A549 (cell line): Measurements from ENCODE around the gene JKAMP.

ENCODE experiments used
- HMGXB4 ChIP-seq: fragments of 250-450 bp; sonication (Bioruptor Pico); IDR thresholded peaks from 2 replicates; pipeline ENCODE4 v1.5.0; 2021; ENCODE audit warnings: mild to moderate bottlenecking, moderate library complexity, borderline replicate concordance
- RFX5 ChIP-seq: fragments of 450-650 bp; IDR thresholded peaks from 2 replicates; pipeline ENCODE4 v1.7.1; 2014; ENCODE audit warnings: antibody characterized with exemption, mild to moderate bottlenecking, moderate library complexity
- TF ChIP-seq, protein P1 (sequence below): IDR thresholded peaks from 2 replicates; pipeline ENCODE4 v1.6.1; 2012; ENCODE audit warnings: low read depth, borderline replicate concordance
- TF ChIP-seq, protein P2 (sequence below): fragments of >200 bp; sonication (Bioruptor Twin); formaldehyde crosslinking; IDR thresholded peaks from 3 replicates; pipeline ENCODE4 v1.5.1; 2016

DNA sequence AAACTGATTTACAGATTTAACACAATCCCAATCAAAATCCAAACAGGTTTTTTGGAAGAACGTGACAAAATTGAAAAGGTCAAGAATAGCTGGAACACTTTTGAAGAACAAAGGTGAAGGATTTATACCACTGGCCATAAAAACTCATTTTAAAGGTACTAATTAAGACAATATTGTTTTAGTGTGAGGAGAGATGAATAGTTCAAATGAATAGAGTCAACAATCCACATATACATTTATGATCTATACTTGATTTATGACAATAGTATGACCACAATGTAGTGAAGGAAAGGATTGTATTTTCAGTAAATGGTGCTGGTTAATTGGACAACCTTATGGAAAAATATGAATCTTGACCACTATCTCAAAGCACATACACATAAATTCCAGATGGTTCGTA, 63.0 kb downstream of the JKAMP start:
- no peak for TF ChIP-seq RFX5
- TF ChIP-seq HMGXB4 (CRISPR knock-in tag), result no peak
- TF ChIP-seq, protein P1, sequence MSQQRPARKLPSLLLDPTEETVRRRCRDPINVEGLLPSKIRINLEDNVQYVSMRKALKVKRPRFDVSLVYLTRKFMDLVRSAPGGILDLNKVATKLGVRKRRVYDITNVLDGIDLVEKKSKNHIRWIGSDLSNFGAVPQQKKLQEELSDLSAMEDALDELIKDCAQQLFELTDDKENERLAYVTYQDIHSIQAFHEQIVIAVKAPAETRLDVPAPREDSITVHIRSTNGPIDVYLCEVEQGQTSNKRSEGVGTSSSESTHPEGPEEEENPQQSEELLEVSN, result no peak
- TF ChIP-seq, protein P2, sequence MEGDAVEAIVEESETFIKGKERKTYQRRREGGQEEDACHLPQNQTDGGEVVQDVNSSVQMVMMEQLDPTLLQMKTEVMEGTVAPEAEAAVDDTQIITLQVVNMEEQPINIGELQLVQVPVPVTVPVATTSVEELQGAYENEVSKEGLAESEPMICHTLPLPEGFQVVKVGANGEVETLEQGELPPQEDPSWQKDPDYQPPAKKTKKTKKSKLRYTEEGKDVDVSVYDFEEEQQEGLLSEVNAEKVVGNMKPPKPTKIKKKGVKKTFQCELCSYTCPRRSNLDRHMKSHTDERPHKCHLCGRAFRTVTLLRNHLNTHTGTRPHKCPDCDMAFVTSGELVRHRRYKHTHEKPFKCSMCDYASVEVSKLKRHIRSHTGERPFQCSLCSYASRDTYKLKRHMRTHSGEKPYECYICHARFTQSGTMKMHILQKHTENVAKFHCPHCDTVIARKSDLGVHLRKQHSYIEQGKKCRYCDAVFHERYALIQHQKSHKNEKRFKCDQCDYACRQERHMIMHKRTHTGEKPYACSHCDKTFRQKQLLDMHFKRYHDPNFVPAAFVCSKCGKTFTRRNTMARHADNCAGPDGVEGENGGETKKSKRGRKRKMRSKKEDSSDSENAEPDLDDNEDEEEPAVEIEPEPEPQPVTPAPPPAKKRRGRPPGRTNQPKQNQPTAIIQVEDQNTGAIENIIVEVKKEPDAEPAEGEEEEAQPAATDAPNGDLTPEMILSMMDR, result no peak
